ENCODE results near the gene RBL1. TPM values are rescaled to one million over a fixed set of nuclear protein-coding genes. Genes with fewer than 3 reads are reported as not detected.

The RBL1 gene
- total and polyA plus RNA-seq, 12 donors = 0.97 to 6.5 (median 3.8) TPM

DNA sequence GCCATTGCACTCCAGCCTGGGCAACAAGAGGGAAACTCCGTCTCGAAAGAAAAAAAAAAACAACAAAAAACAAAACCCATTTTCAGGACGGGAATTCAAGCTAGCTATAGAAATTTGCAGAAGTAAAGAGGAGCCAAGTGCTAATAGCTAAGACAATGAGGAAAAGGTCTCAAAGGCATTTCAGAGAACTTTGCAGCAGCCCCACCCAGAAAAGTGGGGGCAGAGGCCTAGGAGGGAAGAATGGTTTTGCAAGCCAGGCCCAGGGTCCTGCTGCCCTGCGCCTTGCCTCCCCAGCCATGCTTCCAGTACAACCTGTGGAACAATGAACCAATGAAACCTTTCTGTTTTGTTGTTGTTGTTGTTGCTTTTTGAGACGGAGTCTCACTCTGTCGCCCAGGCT, 106.0 kb downstream of the RBL1 start:
- peaks cover 0 to 32% (median 0%) of the 10 kb centered on the region in 9 donors for H3K4me1 ChIP-seq
- intact Hi-C loops (cut with DNase I) = no loop called here
- no peak for DNase-seq
- H3K9me3 ChIP-seq = peaks cover 0 to 17% (median 3%) of the 10 kb centered on the region in 11 donors
- peaks cover 0 to 3% (median 0%) of the 10 kb centered on the region in 9 donors for H3K36me3 ChIP-seq
- 82 to 88% methylated on average over 6 of the region's 6 CpGs for WGBS, 2 donors
- TF ChIP-seq, protein P1, sequence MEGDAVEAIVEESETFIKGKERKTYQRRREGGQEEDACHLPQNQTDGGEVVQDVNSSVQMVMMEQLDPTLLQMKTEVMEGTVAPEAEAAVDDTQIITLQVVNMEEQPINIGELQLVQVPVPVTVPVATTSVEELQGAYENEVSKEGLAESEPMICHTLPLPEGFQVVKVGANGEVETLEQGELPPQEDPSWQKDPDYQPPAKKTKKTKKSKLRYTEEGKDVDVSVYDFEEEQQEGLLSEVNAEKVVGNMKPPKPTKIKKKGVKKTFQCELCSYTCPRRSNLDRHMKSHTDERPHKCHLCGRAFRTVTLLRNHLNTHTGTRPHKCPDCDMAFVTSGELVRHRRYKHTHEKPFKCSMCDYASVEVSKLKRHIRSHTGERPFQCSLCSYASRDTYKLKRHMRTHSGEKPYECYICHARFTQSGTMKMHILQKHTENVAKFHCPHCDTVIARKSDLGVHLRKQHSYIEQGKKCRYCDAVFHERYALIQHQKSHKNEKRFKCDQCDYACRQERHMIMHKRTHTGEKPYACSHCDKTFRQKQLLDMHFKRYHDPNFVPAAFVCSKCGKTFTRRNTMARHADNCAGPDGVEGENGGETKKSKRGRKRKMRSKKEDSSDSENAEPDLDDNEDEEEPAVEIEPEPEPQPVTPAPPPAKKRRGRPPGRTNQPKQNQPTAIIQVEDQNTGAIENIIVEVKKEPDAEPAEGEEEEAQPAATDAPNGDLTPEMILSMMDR (IDR thresholded peaks at IDR 0.05) = no peak
- no peaks in the 10 kb centered on the region for H3K27me3 ChIP-seq
- H3K27ac ChIP-seq = peak overlapping the region in 2 of 10 donors; percentile 5 to 80
- peak in 2 of 8 donors; percentile 46 to 49 for ATAC-seq
- peak overlapping the region in 1 of 10 donors; percentile 16 for H3K4me3 ChIP-seq

DNA sequence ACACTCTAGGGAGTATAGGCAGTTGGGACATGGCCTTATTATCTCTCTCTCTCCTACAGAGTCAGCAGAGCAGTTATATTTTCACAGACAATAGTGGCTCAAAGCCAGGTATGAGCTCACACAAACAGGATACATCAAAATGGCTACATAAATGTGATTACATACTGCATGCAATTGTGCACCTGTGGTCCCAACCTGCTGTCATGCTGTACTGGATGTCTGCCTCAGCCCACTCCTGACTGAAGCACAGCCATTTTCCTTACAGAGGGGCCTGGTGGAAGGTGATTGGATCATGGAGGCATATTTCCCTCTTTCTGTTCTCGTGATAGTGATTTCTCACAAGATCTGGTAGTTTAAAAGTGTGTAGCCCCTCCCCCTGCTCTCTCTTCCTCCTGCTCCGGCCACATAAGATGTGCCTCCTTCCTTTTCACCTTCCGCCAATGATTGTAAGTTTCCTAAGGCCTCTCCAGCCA, 107.3 kb downstream of the RBL1 start:
- DNase-seq (no peak), ATAC-seq (peak in 4 of 8 donors; percentile 19 to 44 (median 36))
- TF ChIP-seq, protein P1 (IDR thresholded peaks at IDR 0.05) = no peak
- Histone ChIP-seq H3K4me1 (peaks cover 0 to 32% (median 0%) of the 10 kb centered on the region in 9 donors), H3K27me3 (no peaks in the 10 kb centered on the region), H3K27ac (peak overlapping the region in 3 of 10 donors; percentile 15 to 80 (median 20)), H3K9me3 (peaks cover 0 to 13% (median 3%) of the 10 kb centered on the region in 11 donors), H3K36me3 (no peaks in the 10 kb centered on the region), H3K4me3 (peak overlapping the region in 1 of 10 donors; percentile 16)
- intact Hi-C loops (cut with DNase I) = no loop called here
- 59 to 60% methylated on average over 3 of the region's 3 CpGs for WGBS, 2 donors

DNA sequence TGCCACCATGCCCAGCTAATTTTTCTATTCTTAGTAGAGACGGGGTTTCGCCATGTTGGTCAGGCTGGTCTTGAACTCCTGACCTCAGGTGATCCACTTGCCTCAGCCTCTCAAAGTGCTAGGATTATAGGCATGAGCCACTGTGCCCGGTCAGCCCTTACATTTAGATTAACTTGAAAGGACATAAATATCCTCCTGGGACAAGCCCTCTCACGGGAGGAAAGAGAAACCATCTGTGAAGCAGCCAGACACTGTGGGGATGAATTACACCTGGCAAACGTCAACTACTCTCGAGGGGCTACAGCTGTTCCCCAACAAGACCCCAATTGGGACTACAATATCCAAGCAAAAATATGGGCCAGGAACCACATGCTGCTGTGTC, 111.5 kb downstream of the RBL1 start:
- intact Hi-C loops (cut with DNase I) = loop anchor here in 1 of 10 donors (5.0 kb wide), 1 partner anchor 153 kb away; no protein-coding TSS in a partner anchor
- DNase-seq (no peak), ATAC-seq (no peak)
- Histone ChIP-seq H3K9me3 (no peaks in the 10 kb centered on the region), H3K4me3 (no peak overlapping the region), H3K27ac (no peak overlapping the region), H3K36me3 (no peaks in the 10 kb centered on the region), H3K4me1 (peaks cover 0 to 14% (median 0%) of the 10 kb centered on the region in 9 donors), H3K27me3 (no peaks in the 10 kb centered on the region)
- TF ChIP-seq, protein P1 (IDR thresholded peaks at IDR 0.05) = no peak
- 71 to 79% methylated on average over 6 of the region's 6 CpGs for WGBS, 2 donors

DNA sequence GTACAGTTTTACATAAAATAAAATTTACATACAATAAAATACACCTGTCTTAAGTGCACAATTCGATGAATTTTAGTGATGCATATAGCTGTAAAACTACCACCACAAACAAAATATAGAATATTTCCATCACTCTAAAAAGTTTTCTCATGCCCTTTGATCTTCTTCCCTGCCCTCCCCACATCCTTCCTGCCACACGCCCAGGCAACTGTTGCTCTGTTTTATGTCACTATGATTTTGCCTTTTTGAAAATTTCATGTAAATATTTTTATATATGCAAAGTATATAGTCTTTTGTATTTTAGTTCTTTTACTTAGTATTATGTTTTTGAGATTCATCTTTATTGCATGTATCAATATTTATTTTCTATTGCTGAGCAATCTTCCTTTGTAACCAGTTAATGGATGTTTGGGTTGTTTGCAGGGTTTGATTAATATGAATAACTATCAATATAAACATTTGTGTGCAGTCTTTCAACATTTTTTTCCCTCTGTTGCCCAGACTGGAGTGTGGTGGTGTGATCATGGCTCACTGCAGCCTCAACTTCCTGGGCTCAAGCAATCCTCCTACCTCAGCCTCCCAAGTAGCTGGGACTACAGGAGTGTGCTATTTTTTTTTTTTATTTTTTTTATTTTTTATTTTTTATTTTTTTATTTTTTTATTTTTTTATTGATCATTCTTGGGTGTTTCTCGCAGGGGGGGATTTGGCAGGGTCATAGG, 120.5 kb downstream of the RBL1 start:
- Histone ChIP-seq H3K27me3 (no peaks in the 10 kb centered on the region), H3K36me3 (no peaks in the 10 kb centered on the region), H3K27ac (peak overlapping the region in 1 of 10 donors; percentile 56), H3K4me1 (peaks cover 0 to 2% (median 0%) of the 10 kb centered on the region in 9 donors), H3K9me3 (no peaks in the 10 kb centered on the region), H3K4me3 (no peak overlapping the region)
- intact Hi-C loops (cut with DNase I) = no loop called here
- no peak for DNase-seq
- TF ChIP-seq, protein P1 (IDR thresholded peaks at IDR 0.05) = no peak
- WGBS, 2 donors = 63 to 72% methylated on average over 3 of the region's 3 CpGs
- no peak for ATAC-seq

All from heart right ventricle (tissue), 16 donors.